ENCODE measurements around the gene PAQR7. TPM values are rescaled to one million over a fixed set of nuclear protein-coding genes. Genes with fewer than 3 reads are reported as not detected.
A peak's percentile ranks its signal among the peaks of the same experiment; 100 is the strongest.

The PAQR7 gene
- total RNA-seq, 1 experiment from 2014 or later = 6.4 TPM

GRCh38 chr1:25890239-25891034 lies 14.9 kb upstream of the PAQR7 start:
- intact Hi-C loops (cut with micrococcal nuclease) = loop anchor here (10.0 kb wide), 1 partner anchor 204 kb away; no protein-coding TSS in a partner anchor
- Histone ChIP-seq H4K20me1 (ENCODE audit: low read length) (no peaks in the 10 kb centered on the region), H3K4me2 (ENCODE audit: low read length) (peak overlapping the region; percentile 53), H3K9me2 (replicated peaks; ENCODE audit: low read length) (no peaks in the 10 kb centered on the region), H3K27me3 (ENCODE audit: low read length) (no peaks in the 10 kb centered on the region), H2AFZ (ENCODE audit: low read length) (peak overlapping the region; percentile 10; the same call in 1 of the 2 replicates), H3K4me3 (ENCODE audit: low read length) (0 out of 2 replicates have a peak overlapping the region, but pooled peaks have one; percentile 3), H3K36me3 (ENCODE audit: low read depth, low read length) (no peaks in the 10 kb centered on the region), H3K79me2 (ENCODE audit: low read length) (no peaks in the 10 kb centered on the region), H3K9ac (ENCODE audit: low read length) (peak overlapping the region; percentile 24; the same call in 1 of the 2 replicates), H3K4me1 (ENCODE audit: insufficient read depth, low read length) (peaks cover 43% of the 10 kb centered on the region), H3F3A (ENCODE audit: low read length, unreplicated experiment) (no peaks in the 10 kb centered on the region), H3K9me3 (ENCODE audit: low read length) (no peaks in the 10 kb centered on the region), H3K27ac (ENCODE audit: low read length) (peak overlapping the region; percentile 75)
- TF ChIP-seq CTCF (conservative IDR thresholded peaks at IDR 0.05; ENCODE audit: low read depth, low read length) = no peak
- TF ChIP-seq EZH2phosphoT487 (IDR thresholded peaks at IDR 0.05; ENCODE audit: borderline replicate concordance, low read length) = no peak
- TF ChIP-seq EZH2 (IDR thresholded peaks at IDR 0.05; ENCODE audit: low read length, unreplicated experiment) = no peak
- no TSS peak for BruUV-seq (replicated peaks)
- ATAC-seq = peak; percentile 82
- POLR2A ChIA-PET (ENCODE audit: unreplicated experiment) = no interaction called here
- CTCF ChIA-PET = interaction anchor here (0.6 to 1.0 kb wide), 2 partner anchors 53 to 266 kb away, joined by 5 to 7 read pairs; no protein-coding TSS in a partner anchor
- DNase-seq = peak; percentile 97

GRCh38 chr1:25889470-25889869 lies 14.0 kb upstream of the PAQR7 start:
- intact Hi-C loops (cut with micrococcal nuclease) = no loop called here
- Histone ChIP-seq H3K9me3 (ENCODE audit: low read length) (no peaks in the 10 kb centered on the region), H3K36me3 (ENCODE audit: low read depth, low read length) (no peaks in the 10 kb centered on the region), H3K9me2 (replicated peaks; ENCODE audit: low read length) (no peaks in the 10 kb centered on the region), H3K4me3 (ENCODE audit: low read length) (no peak overlapping the region), H3K4me2 (ENCODE audit: low read length) (peak overlapping the region; percentile 53; the same call in 1 of the 2 replicates), H3F3A (ENCODE audit: low read length, unreplicated experiment) (no peaks in the 10 kb centered on the region), H3K9ac (ENCODE audit: low read length) (no peak overlapping the region), H3K27ac (ENCODE audit: low read length) (peak overlapping the region; percentile 75), H3K27me3 (ENCODE audit: low read length) (no peaks in the 10 kb centered on the region), H3K4me1 (ENCODE audit: insufficient read depth, low read length) (peaks cover 43% of the 10 kb centered on the region), H4K20me1 (ENCODE audit: low read length) (no peaks in the 10 kb centered on the region), H3K79me2 (ENCODE audit: low read length) (no peaks in the 10 kb centered on the region), H2AFZ (ENCODE audit: low read length) (no peak overlapping the region)
- no TSS peak for BruUV-seq (replicated peaks)
- TF ChIP-seq EZH2phosphoT487 (IDR thresholded peaks at IDR 0.05; ENCODE audit: borderline replicate concordance, low read length) = no peak
- peak; percentile 45; the same call in 1 of the 2 replicates for TF ChIP-seq CTCF (conservative IDR thresholded peaks at IDR 0.05; ENCODE audit: low read depth, low read length)
- ATAC-seq (peak; percentile 19), DNase-seq (peak; percentile 47)
- CTCF ChIA-PET = no interaction called here
- POLR2A ChIA-PET (ENCODE audit: unreplicated experiment) = no interaction called here

Measured in PC-3 (cell line).